ENCODE results near the gene RASGEF1C. TPM values are rescaled to one million over a fixed set of nuclear protein-coding genes. Genes with fewer than 3 reads are reported as not detected.
A peak's percentile ranks its signal among the peaks of the same experiment; 100 is the strongest.

Gene RASGEF1C
- total RNA-seq: not detected

GRCh38 chr5:180209137-180209581 is at the start of gene RASGEF1C:
TSS of gene RASGEF1C (minus strand) at chr5:180209211. CDS start at chr5:180138052, 71,159 bp downstream.
- Mint-ChIP-seq H3K27me3 (peaks cover 37% of the 10 kb centered on the region), H3K9me3 (ENCODE audit: low read depth) (no peaks in the 10 kb centered on the region), H3K4me1 (peaks cover 8% of the 10 kb centered on the region), H3K27ac (no peak within 1 kb of the TSS), H3K4me3 (peak within 1 kb of the TSS; percentile 25), H3K36me3 (ENCODE audit: low read depth) (no peaks in the 10 kb centered on the region)
- ATAC-seq (peak; percentile 98), DNase-seq (peak; percentile 82)
- POLR2A ChIA-PET: no interaction called here
- intact Hi-C loops (cut with DNase I, micrococcal nuclease): loop anchor here (1.0 kb wide), 1 partner anchor 82 kb away; no protein-coding TSS in a partner anchor
- CTCF ChIA-PET: interaction anchor here (0.7 to 2.9 kb wide), 11 partner anchors 10 to 651 kb away, joined by 3 to 15 read pairs (median 3); no protein-coding TSS in a partner anchor

GRCh38 chr5:180253036-180253824 is 44.2 kb upstream of the RASGEF1C start:
- ChIA-PET POLR2A (no interaction called here), CTCF (no interaction called here)
- H3K36me3 Mint-ChIP-seq (ENCODE audit: low read depth): peaks cover 91% of the 10 kb centered on the region
- H3K27me3 Mint-ChIP-seq: no peaks in the 10 kb centered on the region
- no peak overlapping the region for H3K27ac Mint-ChIP-seq
- DNase-seq (no peak), ATAC-seq (no peak)
- H3K4me3 Mint-ChIP-seq: no peak overlapping the region
- H3K9me3 Mint-ChIP-seq (ENCODE audit: low read depth): peaks cover 57% of the 10 kb centered on the region
- H3K4me1 Mint-ChIP-seq: no peaks in the 10 kb centered on the region
- intact Hi-C loops (cut with DNase I, micrococcal nuclease): no loop called here

DNA sequence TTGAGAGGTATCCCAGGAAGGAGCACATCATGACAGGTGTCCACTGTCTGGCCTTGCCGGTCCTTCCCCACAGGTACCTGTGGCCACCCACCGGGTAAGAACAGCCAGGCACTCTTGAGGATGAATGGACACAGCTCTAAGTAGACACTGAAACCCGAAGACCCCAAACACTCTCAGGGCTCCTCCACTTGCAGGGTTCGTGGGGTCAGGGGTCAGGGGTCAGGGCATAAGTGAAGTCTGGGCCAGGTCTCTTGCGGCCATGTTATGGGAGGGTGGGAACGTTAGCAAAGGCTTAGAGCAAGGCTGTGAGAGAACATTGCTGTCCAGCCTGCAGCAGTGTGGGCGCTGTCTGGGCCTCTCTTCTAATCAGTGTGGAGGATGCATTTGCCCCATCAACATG is 42.9 kb upstream of the RASGEF1C start:
- H3K4me3 Mint-ChIP-seq: no peak overlapping the region
- H3K27me3 Mint-ChIP-seq: no peaks in the 10 kb centered on the region
- H3K27ac Mint-ChIP-seq: no peak overlapping the region
- CTCF ChIA-PET: no interaction called here
- H3K9me3 Mint-ChIP-seq (ENCODE audit: low read depth): peaks cover 49% of the 10 kb centered on the region
- intact Hi-C loops (cut with DNase I, micrococcal nuclease): no loop called here
- ATAC-seq: no peak
- no peaks in the 10 kb centered on the region for H3K4me1 Mint-ChIP-seq
- DNase-seq: no peak
- POLR2A ChIA-PET: no interaction called here
- H3K36me3 Mint-ChIP-seq (ENCODE audit: low read depth): peaks cover 90% of the 10 kb centered on the region

DNA sequence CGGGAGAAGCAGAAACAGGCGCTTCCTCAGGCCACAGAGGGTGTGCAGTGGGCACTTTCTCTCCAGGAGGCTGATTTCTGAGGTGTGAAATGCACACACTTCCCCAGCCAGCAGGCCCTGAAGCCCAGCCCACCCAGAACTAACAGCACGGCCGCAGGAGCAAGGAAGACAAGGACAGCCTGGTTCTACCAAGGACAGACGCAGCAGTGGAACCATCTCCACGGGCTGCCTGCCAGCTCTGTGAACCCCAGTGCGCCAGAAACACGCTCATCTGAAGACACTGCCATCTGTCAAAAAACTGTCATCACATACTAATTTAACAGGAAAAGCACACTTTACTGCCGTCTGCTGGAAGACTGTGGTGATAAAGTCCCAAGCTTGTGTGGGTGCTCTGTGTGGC is 42.1 kb upstream of the RASGEF1C start:
- intact Hi-C loops (cut with DNase I, micrococcal nuclease): no loop called here
- no peaks in the 10 kb centered on the region for H3K4me1 Mint-ChIP-seq

DNA sequence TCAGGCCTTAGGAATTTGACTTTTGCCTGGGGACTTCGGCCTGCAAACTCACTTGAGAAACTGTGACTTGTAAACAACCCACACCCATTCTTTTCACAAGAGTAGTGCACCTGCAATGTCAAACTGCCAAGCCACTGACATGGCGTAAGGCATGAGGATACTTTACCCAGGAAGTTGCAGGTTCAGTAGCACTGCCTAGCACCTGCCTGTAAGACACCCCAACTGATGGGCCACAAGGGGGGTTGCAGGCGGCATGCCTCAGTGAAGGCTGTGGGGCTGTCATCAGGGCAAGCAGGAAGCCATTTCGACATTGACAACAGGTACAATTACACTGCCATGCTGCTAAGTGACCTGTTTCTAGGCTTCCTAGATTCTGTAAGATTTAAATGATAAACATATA is 41.3 kb upstream of the RASGEF1C start:
- ATAC-seq: no peak
- intact Hi-C loops (cut with DNase I, micrococcal nuclease): no loop called here
- ChIA-PET CTCF (no interaction called here), POLR2A (no interaction called here)
- H3K27me3 Mint-ChIP-seq: no peaks in the 10 kb centered on the region
- peaks cover 92% of the 10 kb centered on the region for H3K36me3 Mint-ChIP-seq (ENCODE audit: low read depth)
- H3K9me3 Mint-ChIP-seq (ENCODE audit: low read depth): peaks cover 51% of the 10 kb centered on the region
- no peak overlapping the region for H3K4me3 Mint-ChIP-seq
- no peak overlapping the region for H3K27ac Mint-ChIP-seq
- no peaks in the 10 kb centered on the region for H3K4me1 Mint-ChIP-seq
- DNase-seq: no peak

More for the DNA sequence above, 42.1 kb upstream of the RASGEF1C start:
- H3K9me3 Mint-ChIP-seq (ENCODE audit: low read depth): peaks cover 54% of the 10 kb centered on the region
- no peak overlapping the region for H3K27ac Mint-ChIP-seq
- DNase-seq: no peak
- no peak overlapping the region for H3K4me3 Mint-ChIP-seq
- H3K36me3 Mint-ChIP-seq (ENCODE audit: low read depth): peaks cover 93% of the 10 kb centered on the region
- POLR2A ChIA-PET: no interaction called here
- no peak for ATAC-seq
- CTCF ChIA-PET: no interaction called here
- no peaks in the 10 kb centered on the region for H3K27me3 Mint-ChIP-seq

GRCh38 chr5:180241600-180241999 is 32.6 kb upstream of the RASGEF1C start:
- intact Hi-C loops (cut with DNase I, micrococcal nuclease): no loop called here
- no peaks in the 10 kb centered on the region for H3K27me3 Mint-ChIP-seq
- H3K4me1 Mint-ChIP-seq: no peaks in the 10 kb centered on the region
- H3K27ac Mint-ChIP-seq: no peak overlapping the region
- ChIA-PET CTCF (no interaction called here), POLR2A (no interaction called here)
- no peak overlapping the region for H3K4me3 Mint-ChIP-seq
- ATAC-seq (no peak), DNase-seq (no peak)
- H3K9me3 Mint-ChIP-seq (ENCODE audit: low read depth): peaks cover 26% of the 10 kb centered on the region
- peaks cover 95% of the 10 kb centered on the region for H3K36me3 Mint-ChIP-seq (ENCODE audit: low read depth)

DNA sequence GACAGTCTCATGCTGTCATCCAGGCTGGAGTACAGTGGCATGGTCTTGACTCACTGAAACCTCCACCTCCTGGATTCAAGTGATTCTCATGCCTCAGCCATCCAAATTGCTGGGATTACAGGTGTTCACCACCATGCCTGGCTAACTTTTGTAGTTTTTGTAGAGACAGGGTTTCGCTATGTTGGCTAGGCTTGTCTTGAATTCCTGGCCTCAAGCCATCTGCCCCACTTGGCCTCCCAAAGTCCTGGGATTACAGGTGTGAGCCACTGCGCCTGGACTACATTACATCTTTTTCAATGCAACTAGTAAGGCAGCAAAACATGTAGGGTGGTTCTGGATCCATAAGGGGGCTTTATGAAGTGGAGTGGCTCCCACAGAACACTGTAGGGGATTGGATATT is 29.6 kb upstream of the RASGEF1C start:
- Mint-ChIP-seq H3K36me3 (ENCODE audit: low read depth) (peaks cover 98% of the 10 kb centered on the region), H3K27ac (no peak overlapping the region), H3K4me1 (no peaks in the 10 kb centered on the region), H3K27me3 (no peaks in the 10 kb centered on the region), H3K4me3 (no peak overlapping the region), H3K9me3 (ENCODE audit: low read depth) (peaks cover 18% of the 10 kb centered on the region)
- ATAC-seq (no peak), DNase-seq (no peak)
- ChIA-PET CTCF (no interaction called here), POLR2A (no interaction called here)
- intact Hi-C loops (cut with DNase I, micrococcal nuclease): no loop called here

DNA sequence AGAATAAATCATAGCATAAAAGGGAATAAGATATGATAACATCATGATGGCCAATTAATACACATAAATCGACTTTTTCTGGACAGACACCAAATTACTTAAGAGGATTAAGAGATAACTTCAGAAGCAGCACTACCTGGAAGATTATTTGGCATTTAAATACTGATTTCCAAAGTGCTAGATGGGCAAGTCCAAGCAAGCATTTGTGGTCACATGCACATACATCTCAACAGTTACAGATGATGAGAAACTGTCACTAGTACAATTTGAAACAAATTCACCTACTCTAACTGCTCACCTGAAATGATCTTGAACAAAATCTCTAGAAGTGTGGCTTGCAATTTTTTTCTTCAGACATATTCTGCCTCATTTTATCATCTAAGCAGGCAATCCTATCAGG is 26.8 kb upstream of the RASGEF1C start:
- Mint-ChIP-seq H3K4me3 (no peak overlapping the region), H3K36me3 (ENCODE audit: low read depth) (peaks cover 89% of the 10 kb centered on the region), H3K27ac (no peak overlapping the region), H3K4me1 (no peaks in the 10 kb centered on the region), H3K27me3 (no peaks in the 10 kb centered on the region), H3K9me3 (ENCODE audit: low read depth) (peaks cover 15% of the 10 kb centered on the region)
- ATAC-seq (no peak), DNase-seq (no peak)
- intact Hi-C loops (cut with DNase I, micrococcal nuclease): no loop called here
- CTCF ChIA-PET: no interaction called here
- POLR2A ChIA-PET: no interaction called here

- ChIA-PET CTCF (no interaction called here), POLR2A (no interaction called here)
- no peaks in the 10 kb centered on the region for H3K4me1 Mint-ChIP-seq
- peaks cover 15% of the 10 kb centered on the region for H3K9me3 Mint-ChIP-seq (ENCODE audit: low read depth)
- ATAC-seq (no peak), DNase-seq (no peak)
- H3K27ac Mint-ChIP-seq: no peak overlapping the region
- H3K36me3 Mint-ChIP-seq (ENCODE audit: low read depth): peaks cover 89% of the 10 kb centered on the region
- intact Hi-C loops (cut with DNase I, micrococcal nuclease): no loop called here
- H3K27me3 Mint-ChIP-seq: no peaks in the 10 kb centered on the region
- H3K4me3 Mint-ChIP-seq: no peak overlapping the region
Measured at GRCh38 chr5:180235077-180235476, 26.1 kb upstream of the RASGEF1C start.

DNA sequence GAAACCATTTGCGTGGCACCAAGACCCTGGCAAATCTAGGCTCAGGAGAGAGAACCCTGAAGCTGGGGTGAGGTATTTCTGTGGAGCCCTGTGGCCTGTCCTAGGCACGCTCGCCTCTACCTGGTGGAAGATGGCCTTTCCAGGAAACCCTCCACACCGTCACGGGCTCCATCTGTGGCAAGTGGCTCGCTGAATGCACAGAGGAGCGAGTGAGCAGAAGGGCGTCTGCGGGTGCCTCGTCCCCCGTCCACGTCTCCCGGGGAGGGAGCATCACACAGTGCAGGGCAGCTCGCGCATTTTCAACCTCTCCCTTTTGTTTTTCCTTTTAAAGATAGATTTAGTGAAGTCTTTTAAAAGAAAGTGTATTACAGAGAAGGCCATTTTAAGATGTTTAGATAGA is 25.3 kb upstream of the RASGEF1C start:
- ATAC-seq (no peak), DNase-seq (no peak)
- H3K9me3 Mint-ChIP-seq (ENCODE audit: low read depth): peaks cover 12% of the 10 kb centered on the region
- ChIA-PET POLR2A (no interaction called here), CTCF (no interaction called here)
- H3K27ac Mint-ChIP-seq: no peak overlapping the region
- intact Hi-C loops (cut with DNase I, micrococcal nuclease): no loop called here
- H3K4me1 Mint-ChIP-seq: no peaks in the 10 kb centered on the region
- H3K36me3 Mint-ChIP-seq (ENCODE audit: low read depth): peaks cover 84% of the 10 kb centered on the region
- H3K27me3 Mint-ChIP-seq: no peaks in the 10 kb centered on the region
- no peak overlapping the region for H3K4me3 Mint-ChIP-seq

DNA sequence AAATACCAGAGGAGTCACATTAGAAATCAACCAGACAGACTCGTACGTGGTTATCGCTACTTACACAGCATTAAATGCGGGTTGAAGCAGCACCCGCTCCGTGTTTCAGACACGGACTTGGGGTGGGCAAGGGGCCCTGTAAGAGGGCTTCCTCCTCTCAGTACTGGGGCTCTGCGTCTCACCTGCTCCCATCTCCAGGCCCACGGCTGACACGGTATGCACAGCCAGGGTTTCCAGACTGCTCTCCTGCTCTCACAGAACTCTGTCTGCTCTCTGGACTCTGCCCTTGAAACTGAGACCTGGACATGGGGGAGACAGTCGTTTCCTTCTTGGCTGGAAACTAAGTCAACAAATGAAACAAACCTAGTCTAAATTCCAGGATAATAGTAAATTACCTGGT is 24.7 kb upstream of the RASGEF1C start:
- CTCF ChIA-PET: no interaction called here
- DNase-seq (no peak), ATAC-seq (no peak)
- POLR2A ChIA-PET: no interaction called here
- Mint-ChIP-seq H3K4me3 (no peak overlapping the region), H3K9me3 (ENCODE audit: low read depth) (peaks cover 15% of the 10 kb centered on the region), H3K4me1 (no peaks in the 10 kb centered on the region), H3K27ac (no peak overlapping the region), H3K27me3 (no peaks in the 10 kb centered on the region), H3K36me3 (ENCODE audit: low read depth) (peaks cover 80% of the 10 kb centered on the region)
- intact Hi-C loops (cut with DNase I, micrococcal nuclease): no loop called here

GRCh38 chr5:180230017-180230416 is 21.0 kb upstream of the RASGEF1C start:
- Mint-ChIP-seq H3K36me3 (ENCODE audit: low read depth) (peaks cover 54% of the 10 kb centered on the region), H3K4me3 (no peak overlapping the region)
- intact Hi-C loops (cut with DNase I, micrococcal nuclease): no loop called here

More at GRCh38 chr5:180230017-180230416, 21.0 kb upstream of the RASGEF1C start:
- peaks cover 23% of the 10 kb centered on the region for H3K9me3 Mint-ChIP-seq (ENCODE audit: low read depth)
- no peak overlapping the region for H3K27ac Mint-ChIP-seq
- POLR2A ChIA-PET: no interaction called here
- H3K4me1 Mint-ChIP-seq: no peaks in the 10 kb centered on the region
- CTCF ChIA-PET: no interaction called here
- H3K27me3 Mint-ChIP-seq: no peaks in the 10 kb centered on the region
- DNase-seq: no peak
- no peak for ATAC-seq

Measured in activated CD4-positive, alpha-beta T cell treated with anti-CD3 and anti-CD28 coated beads for 36 hours (primary cell).